Aorta (tissue), 5 donors: ENCODE results near the gene ATXN7L1. TPM values are rescaled to one million over a fixed set of nuclear protein-coding genes. Genes with fewer than 3 reads are reported as not detected.
"Not testable (repeated sequence)": the region's sequence is repeated elsewhere in the genome, so short reads cannot be mapped to it uniquely, and the experiment has no call there.

ENCODE experiments used
- ATAC-seq: fragments of 200-7000 bp; cut with Tn5 transposase; one replicate; pipeline ENCODE4 v1.9.1; 2022; ENCODE audit warnings: moderate library complexity; ENCODE audit not compliant: low FRiP score
- DNase-seq, 2 donors: peaks; one replicate each; pipeline ENCODE4 v3.0.0-alpha.2; 2020
- H3K27ac ChIP-seq, 2 donors: one replicate each; pipeline ENCODE4 v1.5.1; 2013; ENCODE audit warnings: low read length in 2 of 2, mild to moderate bottlenecking in 2 of 2, moderate library complexity in 2 of 2, control low read depth in 1 of 2, inconsistent platforms in 1 of 2, low read depth in 1 of 2
- H3K27me3 ChIP-seq, 2 donors: one replicate each; pipeline ENCODE4 v1.6.1; 2013; ENCODE audit warnings: control low read depth in 1 of 2, low read length in 1 of 2, mild to moderate bottlenecking in 1 of 2, moderate library complexity in 1 of 2; ENCODE audit not compliant: insufficient read depth in 2 of 2, control insufficient read depth in 1 of 2
- H3K36me3 ChIP-seq, 2 donors: one replicate each; pipeline ENCODE4 v1.6.1; 2013; ENCODE audit warnings: control low read depth in 1 of 2, low read length in 1 of 2, mild to moderate bottlenecking in 1 of 2; ENCODE audit not compliant: insufficient read depth in 2 of 2, control insufficient read depth in 1 of 2
- H3K4me1 ChIP-seq, 2 donors: one replicate each; pipeline ENCODE4 v1.6.1; 2013; ENCODE audit warnings: low read length in 2 of 2, control low read depth in 1 of 2, mild to moderate bottlenecking in 1 of 2, moderate library complexity in 1 of 2; ENCODE audit not compliant: insufficient read depth in 2 of 2, control insufficient read depth in 1 of 2
- H3K4me3 ChIP-seq, 2 donors: one replicate each; pipeline ENCODE4 v1.5.1; 2013; ENCODE audit warnings: low read length in 2 of 2, control low read depth in 1 of 2, mild to moderate bottlenecking in 1 of 2
- H3K9me3 ChIP-seq: one replicate; pipeline ENCODE4 v1.6.1; 2013; ENCODE audit warnings: mild to moderate bottlenecking, low read length; ENCODE audit not compliant: control insufficient read depth
- WGBS, 2 donors: extraction: QIAGEN DNeasy Blood & Tissue Kit; methylation state at CpG; one replicate each; pipeline ENCODE4 v1.1.7; 2013; 5-methylcytosine and 5-hydroxymethylcytosine counted together
- intact Hi-C, 2 donors: fragments of 100-400 bp; cut with DNase I; formaldehyde crosslinking; loops; one replicate each; pipeline versions ENCODE4 v1.14.2 to v1.15.0; 2022
- polyA plus RNA-seq, 2 donors: library from polyadenylated mRNA; stranded (reverse); fragments of 200-250 nt; gene quantifications; one replicate each; pipeline ENCODE4 v1.2.3, GENCODE V29; 2013
- total RNA-seq, 2 donors: library from RNA; stranded (reverse); fragmentation: NEBNext Ultra II Directional; extraction: Animal tissue kit (Norgen Biotek cat#: 25700); gene quantifications; one replicate each; pipeline ENCODE4 v1.2.1, GENCODE V29; 2021
- donor health status: healthy with polysubstance abuse.
- donor health status: Bipolar disorder and iron deficiency.
- donor health status: DM: no; HTN: no; CAD: no.
- donor health status: DM: no; HTN: no; CAD: no.
- donor health status: DM: yes; HTN: yes; CAD: no.

Gene ATXN7L1
- total and polyA plus RNA-seq, 4 donors, result 2.5 to 20.1 (median 8.4) TPM

DNA sequence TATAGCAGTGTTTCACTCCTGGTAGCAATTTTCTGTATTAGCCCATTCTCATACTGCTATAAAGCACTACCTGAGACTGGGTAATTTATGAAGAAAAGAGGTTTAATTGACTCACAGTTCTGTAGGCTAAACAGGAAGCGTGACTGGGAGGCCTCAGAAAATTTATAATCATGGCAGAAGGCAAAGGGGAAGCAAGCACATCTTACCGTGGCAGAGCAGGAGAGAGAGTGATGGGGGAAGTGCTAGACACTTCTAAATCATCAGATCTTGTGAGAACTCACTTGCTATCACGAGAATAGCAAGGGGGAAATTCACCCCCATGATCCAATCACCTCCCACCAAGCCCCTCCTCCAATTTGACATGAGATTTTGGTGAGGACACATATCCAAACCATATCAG lies 163.5 kb downstream of the ATXN7L1 start:
- Histone ChIP-seq H3K4me1 (no peaks in the 10 kb centered on the region), H3K36me3 (no peaks in the 10 kb centered on the region), H3K4me3 (no peak overlapping the region), H3K27ac (no peak overlapping the region), H3K9me3 (no peaks in the 10 kb centered on the region), H3K27me3 (no peaks in the 10 kb centered on the region)
- ATAC-seq (no peak), DNase-seq (no peak)
- intact Hi-C loops, result no loop called here
- WGBS, 2 donors, result 92 to 96% methylated on average over 3 of the region's 3 CpGs

- H3K4me3 ChIP-seq, result no peak overlapping the region
- H3K27ac ChIP-seq, result no peak overlapping the region
- H3K4me1 ChIP-seq, result no peaks in the 10 kb centered on the region
- WGBS, 2 donors, result 98 to 99% methylated on average over 5 of the region's 5 CpGs
- intact Hi-C loops, result no loop called here
- no peaks in the 10 kb centered on the region for H3K36me3 ChIP-seq
- no peak for ATAC-seq
- H3K9me3 ChIP-seq, result no peaks in the 10 kb centered on the region
- no peak for DNase-seq
- no peaks in the 10 kb centered on the region for H3K27me3 ChIP-seq
Measured at GRCh38 chr7:105711726-105712402, 164.5 kb downstream of the ATXN7L1 start.

DNA sequence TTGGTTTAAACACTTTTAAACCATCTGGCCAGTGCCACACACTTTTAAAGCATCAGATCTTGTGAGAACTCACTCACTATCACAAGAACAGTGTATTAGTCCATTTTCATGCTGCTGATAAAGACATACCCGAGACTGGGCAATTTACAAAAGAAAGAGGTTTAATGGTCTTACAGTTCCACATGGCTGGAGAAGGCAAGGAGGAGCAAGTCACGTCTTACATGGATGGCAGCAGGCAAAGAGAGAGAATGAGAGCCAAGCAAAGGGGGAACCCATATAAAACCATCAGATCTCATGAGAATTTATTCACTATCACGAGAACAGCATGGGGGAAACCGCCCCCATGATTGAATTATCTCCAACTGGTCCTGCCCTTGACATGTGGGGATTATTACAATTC lies 165.7 kb downstream of the ATXN7L1 start:
- ATAC-seq, H3K4me1 ChIP-seq, intact Hi-C loops, H3K27ac ChIP-seq, DNase-seq, H3K27me3 ChIP-seq, H3K4me3 ChIP-seq, H3K9me3 ChIP-seq, H3K36me3 ChIP-seq: not testable (repeated sequence)
- 95 to 97% methylated on average over 4 of the region's 4 CpGs for WGBS, 2 donors

GRCh38 chr7:105708763-105709080 lies 167.7 kb downstream of the ATXN7L1 start:
- Histone ChIP-seq H3K4me3 (no peak overlapping the region), H3K9me3 (no peaks in the 10 kb centered on the region), H3K36me3 (no peaks in the 10 kb centered on the region), H3K27me3 (no peaks in the 10 kb centered on the region), H3K27ac (no peak overlapping the region), H3K4me1 (no peaks in the 10 kb centered on the region)
- intact Hi-C loops, result no loop called here
- DNase-seq (no peak), ATAC-seq (no peak)
- 97% methylated on average over 4 of the region's 4 CpGs for WGBS, 2 donors

DNA sequence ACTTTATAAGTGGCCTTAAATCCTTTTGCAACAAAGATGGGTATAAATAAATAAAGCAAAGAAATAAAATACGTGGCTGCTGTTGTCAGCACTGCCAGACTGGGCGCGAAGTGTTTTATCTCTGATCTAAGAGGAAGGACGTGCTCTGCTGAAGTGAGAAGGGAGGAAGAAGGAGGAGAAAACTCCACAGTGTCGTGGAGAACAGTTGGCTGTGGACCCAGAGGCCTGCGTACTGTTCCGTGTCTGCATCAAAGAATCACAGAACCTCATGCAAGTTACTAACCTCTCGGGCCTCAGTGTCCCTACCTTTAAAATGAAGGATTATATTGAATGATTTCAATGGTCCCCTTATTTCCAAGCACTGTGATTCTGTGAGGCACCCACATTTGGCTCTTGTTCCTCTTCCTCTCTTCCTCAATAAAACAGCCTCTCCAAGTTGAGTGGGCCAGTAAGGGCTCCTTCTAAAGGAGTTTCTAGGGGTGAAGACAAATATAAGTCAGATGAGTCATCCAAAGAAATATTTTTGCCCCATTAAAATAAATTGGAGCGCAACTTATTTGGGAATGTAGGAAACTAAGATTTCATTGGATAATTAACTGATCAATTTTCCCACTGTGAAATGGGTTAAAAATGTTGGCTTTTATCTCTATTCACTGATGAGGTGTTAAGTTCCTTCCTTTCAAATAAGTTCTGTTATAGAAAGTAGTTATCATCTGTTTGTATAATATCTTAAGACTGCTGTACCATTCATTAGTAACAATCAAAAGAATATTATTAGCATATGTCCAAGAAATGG lies 168.2 kb downstream of the ATXN7L1 start:
- intact Hi-C loops, result no loop called here
- WGBS, 2 donors, result 86 to 90% methylated on average over 9 of the region's 9 CpGs
- Histone ChIP-seq H3K27ac (no peak overlapping the region), H3K27me3 (no peaks in the 10 kb centered on the region), H3K4me1 (no peaks in the 10 kb centered on the region), H3K4me3 (no peak overlapping the region), H3K36me3 (no peaks in the 10 kb centered on the region), H3K9me3 (no peaks in the 10 kb centered on the region)
- DNase-seq (no peak), ATAC-seq (no peak)

DNA sequence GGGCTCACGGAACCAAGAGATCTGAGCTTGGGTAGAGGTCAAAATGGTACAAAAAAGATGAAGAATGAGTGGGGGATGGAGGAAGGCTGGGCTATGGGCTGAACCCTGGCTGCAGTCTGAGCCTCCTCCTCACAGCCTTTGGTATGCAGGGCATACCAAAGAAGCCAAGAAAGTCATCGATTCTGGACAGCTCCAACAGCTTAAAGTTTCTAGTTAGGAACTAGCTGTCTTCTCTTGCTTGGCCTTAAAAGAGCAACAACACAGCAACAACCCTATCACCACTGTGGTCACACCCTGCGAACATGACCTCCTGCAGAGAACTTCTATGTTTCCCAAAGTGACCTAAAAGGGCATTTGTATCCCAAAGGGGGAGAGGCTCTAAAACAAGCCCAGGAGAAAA lies 169.0 kb downstream of the ATXN7L1 start:
- intact Hi-C loops, result no loop called here
- Histone ChIP-seq H3K27ac (no peak overlapping the region), H3K36me3 (no peaks in the 10 kb centered on the region), H3K27me3 (no peaks in the 10 kb centered on the region), H3K4me1 (no peaks in the 10 kb centered on the region), H3K9me3 (no peaks in the 10 kb centered on the region), H3K4me3 (no peak overlapping the region)
- no peak for ATAC-seq
- DNase-seq, result no peak
- 80 to 81% methylated on average over 3 of the region's 3 CpGs for WGBS, 2 donors

DNA sequence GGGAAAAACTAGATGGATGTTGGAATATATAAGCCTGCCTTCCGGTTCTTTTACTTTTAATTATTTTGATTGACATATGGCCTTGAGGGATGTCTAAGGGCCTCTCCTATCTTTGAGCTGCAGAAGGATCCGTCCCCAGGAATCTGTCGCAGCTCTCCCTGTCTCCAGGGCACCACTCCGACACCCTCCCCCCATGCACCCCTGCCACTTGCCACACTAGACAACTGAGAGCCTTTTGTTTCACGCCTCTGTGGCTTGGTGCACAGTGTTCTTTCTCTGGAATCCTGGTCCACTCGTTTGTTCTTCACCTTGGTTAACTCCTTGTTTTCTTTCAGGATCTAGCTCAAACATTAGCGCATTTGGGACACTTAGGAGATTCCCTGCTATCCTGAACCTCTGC lies 171.0 kb downstream of the ATXN7L1 start:
- Histone ChIP-seq H3K27me3 (no peaks in the 10 kb centered on the region), H3K27ac (no peak overlapping the region), H3K4me3 (no peak overlapping the region), H3K36me3 (no peaks in the 10 kb centered on the region), H3K4me1 (no peaks in the 10 kb centered on the region), H3K9me3 (no peaks in the 10 kb centered on the region)
- intact Hi-C loops, result no loop called here
- 91 to 93% methylated on average over 7 of the region's 7 CpGs for WGBS, 2 donors
- ATAC-seq, result no peak
- no peak for DNase-seq

GRCh38 chr7:105703207-105703930 lies 173.0 kb downstream of the ATXN7L1 start:
- no peaks in the 10 kb centered on the region for H3K36me3 ChIP-seq
- H3K4me1 ChIP-seq, result no peaks in the 10 kb centered on the region
- WGBS, 2 donors, result 96% methylated on average over 10 of the region's 10 CpGs
- DNase-seq (no peak), ATAC-seq (no peak)
- H3K27me3 ChIP-seq, result no peaks in the 10 kb centered on the region
- H3K27ac ChIP-seq, result no peak overlapping the region
- no peak overlapping the region for H3K4me3 ChIP-seq
- intact Hi-C loops, result no loop called here
- H3K9me3 ChIP-seq, result no peaks in the 10 kb centered on the region
